Measurements from ENCODE around the gene GRK5.

GRCh38 chr10:119254335-119254734 lies 47.0 kb downstream of the GRK5 start:
- TF ChIP-seq CTCF (IDR thresholded peaks at IDR 0.05) (no peak), GRHL2 (CRISPR knock-in tag; IDR thresholded peaks at IDR 0.05; ENCODE audit: insufficient replicate concordance, severe bottlenecking) (no peak)
